ENCODE data around the gene SELENON. TPM values are rescaled to one million over a fixed set of nuclear protein-coding genes. Genes with fewer than 3 reads are reported as not detected.
A peak's percentile ranks its signal among the peaks of the same experiment; 100 is the strongest.
"Not testable (repeated sequence)": the region's sequence is repeated elsewhere in the genome, so short reads cannot be mapped to it uniquely, and the experiment has no call there.

Gene SELENON
- total RNA-seq, 1 donor from 2014 or later = 64.1 TPM

DNA sequence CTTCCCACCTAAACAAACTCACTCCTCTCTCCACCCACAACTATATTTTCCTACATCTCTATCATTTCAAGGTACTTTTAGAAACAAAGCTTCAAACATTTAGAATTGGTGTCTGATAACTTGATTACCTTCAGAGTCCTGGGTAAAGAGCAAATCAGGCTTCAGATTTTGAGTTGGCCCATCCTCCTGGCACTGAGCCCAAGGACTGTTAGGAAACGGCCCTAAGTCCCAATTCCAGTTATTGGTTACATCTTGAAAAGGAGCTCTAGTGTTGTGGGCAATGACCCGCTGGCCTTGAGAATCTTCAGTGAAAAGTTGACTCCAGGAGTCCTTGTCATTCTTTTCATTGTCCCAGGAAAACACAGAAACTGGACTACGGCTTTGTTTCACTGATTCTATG is 34.9 kb downstream of the SELENON start:
- Histone ChIP-seq H3K79me2 (ENCODE audit: insufficient read depth, low read length) (no peaks in the 10 kb centered on the region), H3K27ac (ENCODE audit: low read depth, low read length) (no peak overlapping the region), H3K27me3 (ENCODE audit: insufficient read depth, low read length) (no peaks in the 10 kb centered on the region), H2AFZ (ENCODE audit: low read depth, low read length) (no peak overlapping the region), H3K36me3 (ENCODE audit: insufficient read depth, low read length) (peaks cover 39% of the 10 kb centered on the region), H4K20me1 (ENCODE audit: insufficient read depth, low read length) (no peaks in the 10 kb centered on the region), H3K4me1 (ENCODE audit: insufficient read depth, low read length) (peaks cover 6% of the 10 kb centered on the region), H3K4me3 (ENCODE audit: insufficient read depth, low read depth, low read length) (no peak overlapping the region), H3K4me2 (ENCODE audit: low read length) (no peak overlapping the region), H3K9me3 (ENCODE audit: insufficient read depth, low read depth, low read length) (no peaks in the 10 kb centered on the region), H3K9ac (ENCODE audit: low read length) (no peak overlapping the region)
- no peak for DNase-seq (ENCODE audit: low read depth)
- H3K27me3 Mint-ChIP-seq (ENCODE audit: low read depth, unreplicated experiment) = no peaks in the 10 kb centered on the region
- H3K9me3 Mint-ChIP-seq (ENCODE audit: unreplicated experiment) = no peaks in the 10 kb centered on the region
- peaks cover 3% of the 10 kb centered on the region for H3K4me1 Mint-ChIP-seq (ENCODE audit: low read depth, unreplicated experiment)
- peaks cover 20% of the 10 kb centered on the region for H3K36me3 Mint-ChIP-seq (ENCODE audit: low read depth, unreplicated experiment)
- TF ChIP-seq, protein P1, sequence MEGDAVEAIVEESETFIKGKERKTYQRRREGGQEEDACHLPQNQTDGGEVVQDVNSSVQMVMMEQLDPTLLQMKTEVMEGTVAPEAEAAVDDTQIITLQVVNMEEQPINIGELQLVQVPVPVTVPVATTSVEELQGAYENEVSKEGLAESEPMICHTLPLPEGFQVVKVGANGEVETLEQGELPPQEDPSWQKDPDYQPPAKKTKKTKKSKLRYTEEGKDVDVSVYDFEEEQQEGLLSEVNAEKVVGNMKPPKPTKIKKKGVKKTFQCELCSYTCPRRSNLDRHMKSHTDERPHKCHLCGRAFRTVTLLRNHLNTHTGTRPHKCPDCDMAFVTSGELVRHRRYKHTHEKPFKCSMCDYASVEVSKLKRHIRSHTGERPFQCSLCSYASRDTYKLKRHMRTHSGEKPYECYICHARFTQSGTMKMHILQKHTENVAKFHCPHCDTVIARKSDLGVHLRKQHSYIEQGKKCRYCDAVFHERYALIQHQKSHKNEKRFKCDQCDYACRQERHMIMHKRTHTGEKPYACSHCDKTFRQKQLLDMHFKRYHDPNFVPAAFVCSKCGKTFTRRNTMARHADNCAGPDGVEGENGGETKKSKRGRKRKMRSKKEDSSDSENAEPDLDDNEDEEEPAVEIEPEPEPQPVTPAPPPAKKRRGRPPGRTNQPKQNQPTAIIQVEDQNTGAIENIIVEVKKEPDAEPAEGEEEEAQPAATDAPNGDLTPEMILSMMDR (IDR thresholded peaks at IDR 0.05; ENCODE audit: insufficient read depth, low read depth, low read length) = no peak
- TF ChIP-seq EZH2 (IDR thresholded peaks at IDR 0.05; ENCODE audit: insufficient read depth, low read length) = no peak
- no peak overlapping the region for H3K27ac Mint-ChIP-seq (ENCODE audit: unreplicated experiment)
- FAIRE-seq = no peak
- no peak overlapping the region for H3K4me3 Mint-ChIP-seq (ENCODE audit: unreplicated experiment)

DNA sequence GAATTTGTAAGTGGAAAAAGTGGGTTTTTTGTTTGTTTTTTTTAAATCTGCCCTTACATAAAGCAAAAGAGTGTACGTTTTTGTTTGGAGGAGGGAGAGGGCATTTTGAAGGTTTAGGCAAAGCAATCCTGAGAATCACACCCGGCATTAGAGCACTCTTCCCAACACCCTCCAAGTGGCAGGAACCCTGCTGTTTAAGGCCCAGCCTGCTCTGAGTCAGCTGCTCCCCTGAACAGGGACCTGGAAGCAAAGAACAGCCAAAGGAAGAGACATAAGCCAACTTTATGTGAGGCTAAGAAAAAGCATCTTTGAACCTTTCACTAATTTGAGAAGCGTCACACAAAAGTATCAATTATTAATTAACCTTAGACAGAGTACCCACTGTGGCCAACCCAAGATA is 36.7 kb downstream of the SELENON start:
- TF ChIP-seq EZH2 (IDR thresholded peaks at IDR 0.05; ENCODE audit: insufficient read depth, low read length) = no peak
- TF ChIP-seq, protein P1 (IDR thresholded peaks at IDR 0.05; ENCODE audit: insufficient read depth, low read depth, low read length) = no peak
- H3K4me1 Mint-ChIP-seq (ENCODE audit: low read depth, unreplicated experiment) = peaks cover 3% of the 10 kb centered on the region
- no peak overlapping the region for H3K27ac ChIP-seq (ENCODE audit: low read depth, low read length)
- no peak overlapping the region for H2AFZ ChIP-seq (ENCODE audit: low read depth, low read length)
- no peaks in the 10 kb centered on the region for H3K9me3 Mint-ChIP-seq (ENCODE audit: unreplicated experiment)
- H3K36me3 Mint-ChIP-seq (ENCODE audit: low read depth, unreplicated experiment) = peaks cover 10% of the 10 kb centered on the region
- no peaks in the 10 kb centered on the region for H3K9me3 ChIP-seq (ENCODE audit: insufficient read depth, low read depth, low read length)
- H3K4me1 ChIP-seq (ENCODE audit: insufficient read depth, low read length) = peaks cover 6% of the 10 kb centered on the region
- peaks cover 22% of the 10 kb centered on the region for H3K36me3 ChIP-seq (ENCODE audit: insufficient read depth, low read length)
- H3K27me3 ChIP-seq (ENCODE audit: insufficient read depth, low read length) = no peaks in the 10 kb centered on the region
- H3K27ac Mint-ChIP-seq (ENCODE audit: unreplicated experiment) = no peak overlapping the region
- no peaks in the 10 kb centered on the region for H4K20me1 ChIP-seq (ENCODE audit: insufficient read depth, low read length)
- H3K27me3 Mint-ChIP-seq (ENCODE audit: low read depth, unreplicated experiment) = no peaks in the 10 kb centered on the region
- H3K9ac ChIP-seq (ENCODE audit: low read length) = no peak overlapping the region
- no peak overlapping the region for H3K4me3 ChIP-seq (ENCODE audit: insufficient read depth, low read depth, low read length)
- H3K79me2 ChIP-seq (ENCODE audit: insufficient read depth, low read length) = no peaks in the 10 kb centered on the region
- H3K4me2 ChIP-seq (ENCODE audit: low read length) = no peak overlapping the region
- FAIRE-seq (no peak), DNase-seq (ENCODE audit: low read depth) (no peak)
- no peak overlapping the region for H3K4me3 Mint-ChIP-seq (ENCODE audit: unreplicated experiment)

DNA sequence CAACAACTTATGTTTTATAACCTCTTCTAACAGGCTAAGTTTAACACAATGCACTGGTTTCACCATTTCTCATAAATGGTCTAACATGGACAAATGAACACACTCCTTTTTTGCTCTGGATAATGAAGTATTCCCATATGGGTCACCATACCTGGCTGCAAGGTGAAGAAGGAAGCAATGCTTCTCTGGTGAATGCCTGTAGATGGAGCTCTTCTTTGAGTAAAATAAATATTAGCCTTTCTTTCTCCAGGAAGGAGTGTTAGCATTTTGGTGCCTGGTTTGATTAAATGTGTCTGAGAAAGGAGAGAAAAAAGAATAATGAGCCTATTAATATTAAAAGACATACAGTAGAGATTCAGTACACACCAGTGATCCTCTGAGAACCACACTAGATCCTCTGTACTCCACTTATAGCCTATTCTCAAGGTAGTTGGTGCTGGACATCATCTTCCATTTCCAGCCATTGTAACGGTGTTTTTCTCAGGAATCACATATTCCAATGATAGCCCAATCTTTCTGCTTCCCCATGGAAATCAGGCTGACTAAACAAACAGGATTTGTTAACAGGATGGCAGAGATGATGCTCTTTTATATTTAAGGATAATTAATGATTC is 37.4 kb downstream of the SELENON start:
- TF ChIP-seq, protein P1 (IDR thresholded peaks at IDR 0.05; ENCODE audit: insufficient read depth, low read depth, low read length) = peak; percentile 38
- TF ChIP-seq EZH2 (IDR thresholded peaks at IDR 0.05; ENCODE audit: insufficient read depth, low read length) = no peak
- FAIRE-seq (no peak), DNase-seq (ENCODE audit: low read depth) (no peak)
- peaks cover 3% of the 10 kb centered on the region for H3K4me1 Mint-ChIP-seq (ENCODE audit: low read depth, unreplicated experiment)
- Histone ChIP-seq H3K9me3 (ENCODE audit: insufficient read depth, low read depth, low read length) (no peaks in the 10 kb centered on the region), H3K79me2 (ENCODE audit: insufficient read depth, low read length) (peaks cover 4% of the 10 kb centered on the region), H3K36me3 (ENCODE audit: insufficient read depth, low read length) (peaks cover 16% of the 10 kb centered on the region), H3K4me2 (ENCODE audit: low read length) (no peak overlapping the region), H3K4me1 (ENCODE audit: insufficient read depth, low read length) (peaks cover 6% of the 10 kb centered on the region), H3K9ac (ENCODE audit: low read length) (no peak overlapping the region), H3K27me3 (ENCODE audit: insufficient read depth, low read length) (no peaks in the 10 kb centered on the region), H4K20me1 (ENCODE audit: insufficient read depth, low read length) (no peaks in the 10 kb centered on the region), H3K27ac (ENCODE audit: low read depth, low read length) (no peak overlapping the region), H2AFZ (ENCODE audit: low read depth, low read length) (no peak overlapping the region), H3K4me3 (ENCODE audit: insufficient read depth, low read depth, low read length) (no peak overlapping the region)
- H3K27me3 Mint-ChIP-seq (ENCODE audit: low read depth, unreplicated experiment) = no peaks in the 10 kb centered on the region
- peaks cover 9% of the 10 kb centered on the region for H3K36me3 Mint-ChIP-seq (ENCODE audit: low read depth, unreplicated experiment)
- no peak overlapping the region for H3K4me3 Mint-ChIP-seq (ENCODE audit: unreplicated experiment)
- H3K27ac Mint-ChIP-seq (ENCODE audit: unreplicated experiment) = no peak overlapping the region
- no peaks in the 10 kb centered on the region for H3K9me3 Mint-ChIP-seq (ENCODE audit: unreplicated experiment)

DNA sequence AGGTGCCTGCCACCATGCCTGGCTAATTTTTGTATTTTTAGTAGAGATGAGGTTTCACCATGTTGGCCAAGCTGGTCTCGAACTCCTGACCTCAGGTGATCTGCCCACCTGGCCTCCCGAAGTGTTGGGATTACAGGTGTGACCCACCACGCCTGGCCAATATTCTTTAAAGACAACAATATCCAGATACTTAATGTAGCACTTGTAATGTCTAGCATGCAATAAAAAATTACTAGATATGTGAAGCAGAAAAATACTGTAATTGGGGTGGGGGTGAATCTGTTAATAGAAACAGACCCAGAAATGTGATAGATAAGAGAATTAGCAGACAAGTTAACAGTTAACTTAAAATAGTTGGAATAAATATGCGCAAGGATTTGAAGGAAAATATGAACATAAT is 39.8 kb downstream of the SELENON start:
- not testable (repeated sequence) for H3K36me3 ChIP-seq (ENCODE audit: insufficient read depth, low read length); H3K4me1 ChIP-seq (ENCODE audit: insufficient read depth, low read length); H3K4me2 ChIP-seq (ENCODE audit: low read length); H3K9me3 Mint-ChIP-seq (ENCODE audit: unreplicated experiment); H3K27ac ChIP-seq (ENCODE audit: low read depth, low read length); H3K9ac ChIP-seq (ENCODE audit: low read length); H3K27me3 ChIP-seq (ENCODE audit: insufficient read depth, low read length); H3K27me3 Mint-ChIP-seq (ENCODE audit: low read depth, unreplicated experiment); H3K4me3 ChIP-seq (ENCODE audit: insufficient read depth, low read depth, low read length); H3K36me3 Mint-ChIP-seq (ENCODE audit: low read depth, unreplicated experiment); FAIRE-seq; H4K20me1 ChIP-seq (ENCODE audit: insufficient read depth, low read length); H3K79me2 ChIP-seq (ENCODE audit: insufficient read depth, low read length); H3K9me3 ChIP-seq (ENCODE audit: insufficient read depth, low read depth, low read length); H2AFZ ChIP-seq (ENCODE audit: low read depth, low read length); H3K4me3 Mint-ChIP-seq (ENCODE audit: unreplicated experiment); DNase-seq (ENCODE audit: low read depth); H3K27ac Mint-ChIP-seq (ENCODE audit: unreplicated experiment); H3K4me1 Mint-ChIP-seq (ENCODE audit: low read depth, unreplicated experiment)
